HG03460 (cell line): ENCODE data around the gene ABCB9.
A peak's percentile ranks its signal among the peaks of the same experiment; 100 is the strongest.

Source experiments
- ATAC-seq: cut with Tn5 transposase; IDR thresholded peaks from one replicate; pipeline ENCODE4 v1.9.1; 2021; ENCODE audit not compliant: unreplicated experiment

The ABCB9 gene

GRCh38 chr12:122966743-122967550 lies 684 bp upstream of the ABCB9 start:
- no peak for ATAC-seq

GRCh38 chr12:122965321-122965751 lies 927 bp downstream of the ABCB9 start:
- ATAC-seq: no peak

- ATAC-seq: no peak
These were observed 1.6 kb downstream of the ABCB9 start for GRCh38 chr12:122964439-122965257.

GRCh38 chr12:122963941-122964265 lies 2.4 kb downstream of the ABCB9 start:
- no peak for ATAC-seq

- ATAC-seq: no peak
These were observed 4.5 kb downstream of the ABCB9 start for GRCh38 chr12:122961531-122962329.

GRCh38 chr12:122960193-122960569 lies 6.1 kb downstream of the ABCB9 start:
- no peak for ATAC-seq

GRCh38 chr12:122959566-122960192 lies 6.6 kb downstream of the ABCB9 start:
- ATAC-seq: no peak

- no peak for ATAC-seq
These were observed 7.9 kb downstream of the ABCB9 start for GRCh38 chr12:122958198-122958888.

GRCh38 chr12:122956035-122956434 lies 10.2 kb downstream of the ABCB9 start:
- no peak for ATAC-seq

- no peak for ATAC-seq
These were observed 11.1 kb downstream of the ABCB9 start for GRCh38 chr12:122955156-122955555.

GRCh38 chr12:122951979-122952892 lies 14.0 kb downstream of the ABCB9 start:
- peak; percentile 69 for ATAC-seq

- no peak for ATAC-seq
These were observed 14.9 kb downstream of the ABCB9 start for GRCh38 chr12:122951406-122951805.

GRCh38 chr12:122949816-122950675 lies 16.2 kb downstream of the ABCB9 start:
- no peak for ATAC-seq

- no peak for ATAC-seq
These were observed 16.9 kb downstream of the ABCB9 start for GRCh38 chr12:122949405-122949804.

- ATAC-seq: no peak
These were observed 17.7 kb downstream of the ABCB9 start for GRCh38 chr12:122948605-122949004.

- ATAC-seq: peak; percentile 9
These were observed 18.9 kb downstream of the ABCB9 start for GRCh38 chr12:122947352-122947792.

GRCh38 chr12:122946690-122947341 lies 19.4 kb downstream of the ABCB9 start:
- ATAC-seq: peak; percentile 54
